ENCODE measurements around the gene RGS3.

DNA sequence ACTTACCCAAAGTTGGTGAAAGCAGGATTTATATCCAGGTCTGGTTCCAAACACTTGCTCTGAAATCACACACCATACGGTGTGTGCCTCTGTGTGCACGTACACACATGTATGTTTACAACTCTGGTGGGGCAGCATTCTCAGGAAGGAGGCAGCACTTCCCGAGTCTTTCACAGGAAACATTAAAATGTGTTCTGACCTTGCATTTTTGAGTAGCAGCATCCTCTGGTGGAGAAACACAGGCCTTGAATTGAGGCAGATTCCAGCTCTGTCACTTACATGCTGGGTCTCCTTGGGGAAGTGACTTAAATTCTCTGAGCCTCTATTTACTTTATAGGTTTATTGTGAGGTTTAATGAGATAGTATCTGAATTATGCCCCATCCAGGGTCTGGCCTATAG, 126.4 kb downstream of the RGS3 start:
- no peak for TF ChIP-seq GLIS3 (CRISPR knock-in tag; IDR thresholded peaks at IDR 0.05)
- TF ChIP-seq, protein P1, sequence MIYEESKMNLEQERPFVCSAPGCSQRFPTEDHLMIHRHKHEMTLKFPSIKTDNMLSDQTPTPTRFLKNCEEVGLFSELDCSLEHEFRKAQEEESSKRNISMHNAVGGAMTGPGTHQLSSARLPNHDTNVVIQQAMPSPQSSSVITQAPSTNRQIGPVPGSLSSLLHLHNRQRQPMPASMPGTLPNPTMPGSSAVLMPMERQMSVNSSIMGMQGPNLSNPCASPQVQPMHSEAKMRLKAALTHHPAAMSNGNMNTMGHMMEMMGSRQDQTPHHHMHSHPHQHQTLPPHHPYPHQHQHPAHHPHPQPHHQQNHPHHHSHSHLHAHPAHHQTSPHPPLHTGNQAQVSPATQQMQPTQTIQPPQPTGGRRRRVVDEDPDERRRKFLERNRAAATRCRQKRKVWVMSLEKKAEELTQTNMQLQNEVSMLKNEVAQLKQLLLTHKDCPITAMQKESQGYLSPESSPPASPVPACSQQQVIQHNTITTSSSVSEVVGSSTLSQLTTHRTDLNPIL (CRISPR knock-in tag; IDR thresholded peaks at IDR 0.05; ENCODE audit: low read depth): no peak
